ENCODE results near the gene FAM13A.

DNA sequence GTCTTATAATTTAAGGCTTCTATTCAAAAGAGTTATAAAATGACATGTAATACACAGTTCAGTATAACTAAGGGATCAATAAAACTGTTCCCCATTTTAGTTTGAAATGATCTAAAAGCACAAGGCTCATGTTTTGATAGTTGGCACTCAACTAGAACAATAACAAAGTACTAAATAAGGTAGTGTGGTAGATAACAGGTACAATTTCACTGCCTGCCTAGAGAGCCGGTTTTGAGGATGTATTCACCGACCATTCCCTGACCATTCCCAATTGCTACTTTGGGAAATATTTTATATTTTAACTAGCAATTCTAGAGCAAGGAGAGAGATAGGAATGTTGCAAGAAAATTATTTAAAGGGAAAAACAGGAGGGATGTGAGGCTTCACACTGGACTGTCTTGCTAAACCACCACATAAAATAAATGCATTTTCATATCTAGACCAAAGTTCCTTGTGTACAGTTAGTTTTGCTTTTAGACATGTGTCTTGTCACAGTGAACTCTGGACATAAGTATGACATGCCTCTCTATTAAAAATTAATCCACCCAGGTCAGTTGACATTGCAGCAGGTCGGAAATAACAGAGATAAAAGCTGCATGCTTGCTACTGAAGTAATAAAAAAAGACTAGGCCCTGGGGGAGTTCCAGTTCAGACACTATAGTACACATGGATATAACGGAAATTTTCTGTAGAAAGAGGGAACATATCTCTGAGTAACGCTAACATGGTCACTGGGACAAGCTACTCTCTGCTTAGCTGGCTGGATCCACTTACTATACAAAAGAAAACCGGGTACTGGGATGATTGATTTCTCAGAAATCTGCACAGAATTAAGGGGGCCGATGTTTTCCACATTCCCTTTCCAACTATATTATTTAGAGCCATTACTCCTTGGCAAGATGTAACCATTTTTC lies 303.1 kb downstream of the FAM13A start:
- TF ChIP-seq, protein P1, sequence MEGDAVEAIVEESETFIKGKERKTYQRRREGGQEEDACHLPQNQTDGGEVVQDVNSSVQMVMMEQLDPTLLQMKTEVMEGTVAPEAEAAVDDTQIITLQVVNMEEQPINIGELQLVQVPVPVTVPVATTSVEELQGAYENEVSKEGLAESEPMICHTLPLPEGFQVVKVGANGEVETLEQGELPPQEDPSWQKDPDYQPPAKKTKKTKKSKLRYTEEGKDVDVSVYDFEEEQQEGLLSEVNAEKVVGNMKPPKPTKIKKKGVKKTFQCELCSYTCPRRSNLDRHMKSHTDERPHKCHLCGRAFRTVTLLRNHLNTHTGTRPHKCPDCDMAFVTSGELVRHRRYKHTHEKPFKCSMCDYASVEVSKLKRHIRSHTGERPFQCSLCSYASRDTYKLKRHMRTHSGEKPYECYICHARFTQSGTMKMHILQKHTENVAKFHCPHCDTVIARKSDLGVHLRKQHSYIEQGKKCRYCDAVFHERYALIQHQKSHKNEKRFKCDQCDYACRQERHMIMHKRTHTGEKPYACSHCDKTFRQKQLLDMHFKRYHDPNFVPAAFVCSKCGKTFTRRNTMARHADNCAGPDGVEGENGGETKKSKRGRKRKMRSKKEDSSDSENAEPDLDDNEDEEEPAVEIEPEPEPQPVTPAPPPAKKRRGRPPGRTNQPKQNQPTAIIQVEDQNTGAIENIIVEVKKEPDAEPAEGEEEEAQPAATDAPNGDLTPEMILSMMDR (IDR thresholded peaks at IDR 0.05) = peak in 1 of 6 experiments; percentile 7
- peak in 1 of 2 donors; percentile 70 for TF ChIP-seq POLR2A (IDR thresholded peaks at IDR 0.05)
